Activated CD4-positive, alpha-beta T cell treated with anti-CD3 and anti-CD28 coated beads, Interleukin-2, amount 50 U/mL, for 4 hours (primary cell): Measurements from ENCODE around the gene PDLIM1.
A peak's percentile ranks its signal among the peaks of the same experiment; 100 is the strongest.
"Not testable (repeated sequence)": the region's sequence is repeated elsewhere in the genome, so short reads cannot be mapped to it uniquely, and the experiment has no call there.

Experiments used
- DNase-seq, 2 experiments: peaks; one replicate each; pipeline ENCODE4 v3.0.0-alpha.2; 2020

The PDLIM1 gene

GRCh38 chr10:95237376-95238170, 53.2 kb downstream of the PDLIM1 start:
- DNase-seq = no peak

DNA sequence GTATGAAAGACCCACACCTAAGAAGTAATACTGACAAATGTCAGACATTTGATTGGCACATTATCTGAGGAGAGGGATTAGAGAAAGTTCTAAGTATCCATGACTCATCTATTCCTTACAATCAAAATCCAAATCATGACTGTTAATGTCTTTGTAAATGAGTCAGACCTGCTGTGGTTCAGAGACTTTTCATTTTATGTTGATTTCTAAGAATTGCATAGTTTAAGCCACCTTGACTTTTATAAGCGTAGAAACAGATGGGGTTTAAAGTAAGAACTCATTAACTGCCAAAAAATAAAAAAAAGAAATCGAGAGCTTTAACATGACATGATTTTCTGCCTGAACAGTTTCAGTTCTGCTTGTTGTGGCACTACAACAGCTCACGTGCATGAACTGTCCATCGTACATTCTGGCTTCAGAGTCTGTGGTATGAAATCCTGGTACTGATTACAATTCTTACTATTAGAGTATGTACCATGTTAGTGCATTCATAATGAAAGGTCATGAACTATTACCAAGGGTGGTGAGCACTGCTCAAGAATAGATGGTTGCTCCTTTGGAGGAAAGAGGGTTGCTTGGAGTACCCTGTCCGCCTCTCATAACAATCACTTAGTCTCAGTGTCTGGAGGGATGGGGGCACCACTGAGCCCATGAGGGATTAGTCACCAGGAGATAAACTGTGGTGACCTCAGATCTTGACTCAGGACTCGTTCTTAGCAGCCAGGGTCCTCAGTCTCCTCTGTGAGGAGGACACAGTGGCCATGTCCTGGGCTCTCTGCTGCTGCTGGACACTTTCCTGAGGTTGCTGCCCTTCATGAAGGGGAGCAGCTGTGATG, 54.5 kb downstream of the PDLIM1 start:
- DNase-seq = no peak

DNA sequence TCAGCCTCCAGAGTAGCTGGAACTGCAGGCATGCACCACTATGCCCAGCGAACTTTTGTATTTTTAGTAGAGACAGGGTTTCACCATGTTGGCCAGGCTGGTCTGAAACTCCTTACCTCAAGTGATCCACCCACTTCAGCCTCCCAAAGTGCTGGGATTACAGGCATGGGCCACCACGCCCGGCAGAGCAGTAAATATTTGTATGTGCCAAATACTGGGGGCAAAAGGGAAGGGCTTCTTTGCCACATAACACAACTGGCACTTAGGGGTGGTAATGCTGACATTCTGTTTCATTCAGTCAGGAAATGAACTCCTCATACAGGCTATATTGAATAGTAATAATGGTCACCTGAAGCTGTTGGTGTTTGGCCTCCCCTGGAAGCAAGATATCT, 55.1 kb downstream of the PDLIM1 start:
- no peak for DNase-seq

- no peak for DNase-seq
Observed at GRCh38 chr10:95234951-95235350, 55.9 kb downstream of the PDLIM1 start.

DNA sequence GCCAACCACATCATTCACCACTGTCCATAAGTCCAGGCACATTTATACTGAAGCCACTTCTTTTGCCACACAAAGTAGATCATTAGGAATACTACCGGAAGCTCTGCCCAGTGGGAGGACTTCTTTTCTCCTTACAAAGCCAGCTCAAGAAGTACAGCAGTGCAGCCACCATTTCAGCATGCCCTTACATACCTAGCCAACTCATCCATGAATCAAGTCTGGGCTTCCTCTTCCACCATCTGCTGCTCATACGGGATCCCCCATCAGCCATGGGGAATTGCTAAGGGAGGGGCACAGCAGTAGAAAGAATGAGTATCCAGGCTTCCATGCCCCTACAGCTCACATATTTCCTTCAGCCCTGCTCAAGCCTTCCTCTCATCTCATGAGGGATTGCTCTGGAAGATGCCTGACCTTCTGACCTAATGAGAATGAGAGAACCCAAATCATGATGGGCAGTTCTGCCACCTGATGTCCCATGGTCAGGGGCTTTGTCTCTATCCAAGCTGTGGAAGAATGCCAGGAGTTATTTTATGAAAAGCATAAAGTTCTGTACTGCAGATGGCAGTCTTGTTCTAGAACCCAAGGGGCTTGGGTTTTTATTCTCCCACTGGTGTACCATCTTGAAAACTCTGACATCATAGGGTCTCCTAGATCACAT, 57.3 kb downstream of the PDLIM1 start:
- no peak for DNase-seq

DNA sequence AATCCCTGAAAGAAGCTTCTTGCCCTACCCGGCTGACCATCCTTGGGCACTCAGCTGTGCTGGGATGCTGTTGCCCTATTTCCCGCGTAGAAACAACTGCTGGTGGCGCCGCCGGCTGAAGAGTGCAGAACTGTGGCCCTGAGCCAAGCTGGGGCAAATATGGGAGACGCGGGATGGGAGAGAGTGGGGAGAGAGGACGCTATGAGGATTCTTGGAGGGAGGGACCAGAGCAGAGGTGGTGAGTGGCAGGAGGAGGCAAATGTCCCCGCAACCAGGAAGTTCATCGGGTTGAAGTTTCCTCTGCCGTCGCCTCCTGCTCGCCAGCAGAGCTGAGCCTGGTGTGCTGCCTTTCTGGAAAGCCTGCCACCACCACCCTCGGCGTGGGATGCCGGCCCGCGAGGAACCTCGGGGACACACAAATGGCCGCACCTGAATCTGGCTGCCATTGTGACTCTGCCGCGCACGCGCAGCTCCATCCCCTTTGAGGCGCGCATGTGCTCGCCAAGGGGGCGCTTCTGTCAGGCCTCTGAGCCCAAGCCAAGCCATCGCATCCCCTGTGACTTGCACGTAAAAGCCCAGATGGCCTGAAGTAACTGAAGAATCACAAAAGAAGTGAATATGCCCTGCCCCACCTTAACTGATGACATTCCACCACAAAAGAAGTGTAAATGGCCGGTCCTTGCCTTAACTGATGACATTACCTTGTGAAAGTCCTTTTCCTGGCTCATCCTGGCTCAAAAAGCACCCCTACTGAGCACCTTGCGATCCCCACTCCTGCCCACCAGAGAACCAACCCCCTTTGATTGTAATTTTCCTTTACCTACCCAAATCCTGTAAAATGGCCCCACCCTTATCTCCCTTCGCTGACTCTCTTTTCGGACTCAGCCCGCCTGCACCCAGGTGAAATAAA, 59.9 kb downstream of the PDLIM1 start:
- peak; percentile 9 to 10 for DNase-seq

DNA sequence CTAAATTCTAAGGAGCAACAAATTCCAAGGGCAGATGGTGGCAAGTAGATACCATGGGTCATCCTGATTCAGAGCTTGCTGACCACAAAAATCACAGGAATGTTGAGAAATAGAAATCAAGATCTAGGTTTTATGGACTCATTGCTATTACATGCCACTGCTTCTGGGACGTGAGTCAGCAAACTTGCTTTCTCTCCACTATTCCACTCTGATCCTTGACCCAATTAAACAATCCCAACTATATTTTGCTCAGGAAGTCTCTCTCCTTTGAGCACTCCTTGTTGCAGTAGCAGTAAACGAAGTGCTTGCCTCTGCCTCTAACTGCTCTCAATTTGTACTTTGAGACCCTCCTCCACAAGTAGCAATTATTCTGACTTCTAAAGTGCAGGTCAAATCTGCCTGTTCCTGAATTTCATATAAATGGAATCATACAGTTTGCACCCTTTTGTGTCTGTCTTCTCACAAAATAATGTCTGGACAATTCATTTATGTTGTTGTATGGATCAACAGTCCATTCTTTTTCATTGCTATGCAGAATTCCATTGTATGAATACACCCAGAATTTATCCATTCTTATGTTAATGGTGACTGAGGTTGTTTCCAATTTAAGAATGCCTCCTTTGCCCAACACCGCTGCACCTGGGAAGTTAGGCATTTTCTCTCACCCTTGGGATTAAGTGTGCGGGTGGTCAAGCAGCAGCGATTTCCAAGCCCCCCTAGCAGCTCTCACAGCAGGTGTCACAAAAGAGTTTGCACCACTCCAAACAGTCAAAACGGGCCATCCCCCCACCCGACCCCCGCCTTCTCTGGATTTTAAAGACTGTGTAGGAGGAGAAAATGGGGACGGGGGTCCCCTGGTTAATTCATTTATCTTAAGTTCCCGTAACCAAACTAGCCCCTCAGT, 60.8 kb downstream of the PDLIM1 start:
- DNase-seq = no peak

- not testable (repeated sequence) for DNase-seq
Observed at GRCh38 chr10:95228934-95229723, 61.7 kb downstream of the PDLIM1 start.

- no peak for DNase-seq
Observed at GRCh38 chr10:95225136-95225535, 65.7 kb downstream of the PDLIM1 start.

GRCh38 chr10:95221124-95221523, 69.7 kb downstream of the PDLIM1 start:
- no peak for DNase-seq

GRCh38 chr10:95220539-95220938, 70.3 kb downstream of the PDLIM1 start:
- DNase-seq = no peak

DNA sequence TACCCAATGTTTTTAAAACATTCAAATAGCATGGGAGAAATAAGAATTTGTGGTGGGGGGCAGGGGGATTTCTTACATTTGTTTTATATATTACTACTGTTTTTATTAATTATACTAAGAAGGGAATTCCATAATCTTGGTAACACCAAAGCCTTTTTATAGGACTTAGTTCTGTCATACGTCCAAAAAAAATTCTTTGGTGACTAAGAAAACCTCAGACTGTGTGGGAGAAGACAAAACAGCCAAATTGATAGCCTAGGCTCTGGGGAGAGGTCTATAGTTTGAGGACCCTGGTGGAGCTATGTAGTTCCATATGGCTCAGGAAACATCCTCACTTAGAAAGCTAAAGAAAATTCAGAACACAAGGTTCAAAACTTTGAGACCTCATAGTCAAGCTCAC, 73.3 kb downstream of the PDLIM1 start:
- no peak for DNase-seq

DNA sequence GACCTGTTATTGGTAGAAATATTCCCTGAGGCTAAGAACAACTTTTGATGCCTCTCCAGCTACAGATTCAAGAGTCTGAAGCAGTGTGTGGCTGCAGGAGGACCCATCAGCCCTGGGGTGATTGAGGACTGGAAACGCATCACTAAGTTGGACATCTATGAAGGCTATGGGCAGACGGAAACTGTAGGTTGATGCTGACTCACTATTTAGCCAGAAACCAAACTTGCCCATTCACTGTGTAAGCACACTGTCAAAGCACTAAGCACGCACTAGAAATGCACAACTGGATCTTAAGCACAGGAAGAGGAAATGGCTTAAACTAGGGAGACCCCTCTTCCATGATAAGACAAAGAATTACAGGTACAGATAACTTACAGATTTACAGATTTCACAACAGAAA, 76.0 kb downstream of the PDLIM1 start:
- no peak for DNase-seq

- DNase-seq = no peak
Observed at GRCh38 chr10:95214369-95214768, 76.4 kb downstream of the PDLIM1 start.

DNA sequence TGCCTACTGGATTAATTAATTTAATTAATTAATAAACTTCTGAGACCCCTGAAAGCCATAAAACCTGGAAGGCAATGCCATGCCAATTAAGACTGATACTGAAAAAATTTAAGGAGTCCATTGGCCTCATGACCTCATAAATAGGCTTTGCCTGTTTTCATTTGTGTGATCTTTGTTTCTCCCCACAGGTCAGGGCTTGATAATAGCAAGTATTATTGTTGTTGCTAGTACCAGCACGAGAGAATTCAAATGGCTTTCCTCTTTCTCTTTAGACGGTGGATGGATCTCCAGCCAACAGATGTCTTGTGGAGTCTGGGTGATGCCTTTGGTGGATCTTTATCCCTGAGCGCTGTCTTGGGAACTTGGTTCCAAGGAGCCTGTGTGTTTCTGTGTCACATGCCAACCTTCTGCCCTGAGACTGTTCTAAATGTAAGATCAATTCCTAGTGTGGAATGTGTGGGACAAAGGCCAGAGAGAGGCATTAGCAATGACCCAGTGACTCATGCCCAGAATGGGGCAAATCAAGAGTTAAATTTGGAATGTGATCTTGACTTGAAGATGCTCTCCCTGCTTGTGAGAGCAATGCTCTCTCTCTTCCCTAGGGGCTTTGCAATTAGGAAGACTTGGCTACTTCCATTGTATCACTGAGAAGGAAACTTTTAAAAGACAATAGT, 79.1 kb downstream of the PDLIM1 start:
- DNase-seq = no peak

- DNase-seq = no peak
Observed at GRCh38 chr10:95209509-95210127, 81.2 kb downstream of the PDLIM1 start.

- DNase-seq = no peak
Observed at GRCh38 chr10:95208702-95209391, 82.0 kb downstream of the PDLIM1 start.

- DNase-seq = not testable (repeated sequence)
Observed at GRCh38 chr10:95202865-95203264, 87.9 kb downstream of the PDLIM1 start.

DNA sequence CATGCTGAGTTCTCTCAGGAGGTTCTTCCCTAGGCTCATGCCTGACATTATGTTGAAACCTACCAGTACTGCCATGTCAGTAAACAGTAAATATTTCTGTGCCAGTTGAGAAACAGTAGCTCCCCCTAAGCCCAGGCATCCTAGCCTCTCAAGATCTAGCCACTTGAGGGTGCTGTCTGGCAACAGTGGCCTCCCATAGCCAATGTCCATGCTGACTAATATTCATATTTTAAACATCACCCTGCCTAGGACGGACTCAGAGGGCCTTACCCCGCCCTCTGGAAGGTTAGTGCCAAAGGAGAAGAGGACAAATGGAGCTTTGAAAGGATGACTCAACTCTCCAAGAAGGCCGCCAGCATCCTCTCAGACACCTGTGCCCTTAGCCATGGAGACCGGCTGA, 89.1 kb downstream of the PDLIM1 start:
- DNase-seq = no peak
